ENCODE results near the gene ERBB4.

GRCh38 chr2:212381428-212382102 lies 157.0 kb downstream of the ERBB4 start:
- no peak for TF ChIP-seq CTCF (conservative IDR thresholded peaks at IDR 0.05; ENCODE audit: low read length)
- TF ChIP-seq EZH2phosphoT487 (IDR thresholded peaks at IDR 0.05; ENCODE audit: borderline replicate concordance) = no peak
